Embryonic facial prominence (tissue), 1 donor: ENCODE data around the gene TAOK2.
"Not testable (repeated sequence)": the region's sequence is repeated elsewhere in the genome, so short reads cannot be mapped to it uniquely, and the experiment has no call there.

Source experiments
- DNase-seq: peaks from one replicate; pipeline ENCODE4 v3.0.0-alpha.2; 2016; ENCODE audit errors: extremely low spot score

The TAOK2 gene

GRCh38 chr16:29973384-29974246 is at the start of gene TAOK2:
Gene TAOK2 (plus strand): TSS chr16:29973868. CDS start chr16:29977773, 3,905 bp downstream.
- DNase-seq = peak; percentile 97

- no peak for DNase-seq
Observed at GRCh38 chr16:29925105-29925756, 48.4 kb upstream of the TAOK2 start.

GRCh38 chr16:29925781-29926710 is 47.6 kb upstream of the TAOK2 start, which contains the start of gene KCTD13:
Gene KCTD13 (minus strand): TSS chr16:29926226. CDS start chr16:29926033, 193 bp downstream.
- DNase-seq = peak; percentile 76

DNA sequence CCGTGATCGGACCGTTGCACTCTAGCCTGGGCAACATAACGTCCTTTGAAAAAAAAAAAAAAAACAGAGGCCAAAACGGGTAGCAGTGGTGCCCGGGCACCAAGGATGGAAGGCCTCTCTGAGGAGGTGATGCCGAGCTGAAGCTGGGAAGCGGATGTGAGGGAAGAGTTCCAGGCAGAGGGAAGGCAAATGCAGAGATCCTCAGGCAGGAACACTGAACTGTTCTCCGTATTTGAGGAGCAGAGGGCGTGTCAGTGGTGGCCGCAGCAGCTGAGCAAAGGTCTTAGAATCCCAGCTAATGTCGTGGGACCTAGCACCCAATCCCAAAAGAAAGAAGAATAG is 47.0 kb upstream of the TAOK2 start:
- DNase-seq = no peak

- DNase-seq = no peak
Observed at GRCh38 chr16:29927070-29927905, 46.4 kb upstream of the TAOK2 start.

DNA sequence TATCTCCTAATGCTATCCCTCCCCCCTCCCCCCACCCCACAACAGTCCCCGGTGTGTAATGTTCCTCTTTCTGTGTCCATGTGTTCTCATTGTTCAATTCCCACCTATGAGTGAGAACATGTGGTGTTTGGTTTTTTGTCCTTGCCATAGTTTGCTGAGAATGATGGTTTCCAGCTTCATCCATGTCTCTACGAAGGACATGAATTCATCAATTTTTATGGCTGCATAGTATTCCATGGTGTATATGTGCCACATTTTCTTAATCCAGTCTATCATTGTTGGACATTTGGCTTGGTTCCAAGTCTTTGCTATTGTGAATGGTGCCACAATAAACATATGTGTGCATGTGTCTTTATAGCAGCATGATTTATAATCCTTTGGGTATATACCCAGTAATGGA is 41.9 kb upstream of the TAOK2 start:
- not testable (repeated sequence) for DNase-seq

DNA sequence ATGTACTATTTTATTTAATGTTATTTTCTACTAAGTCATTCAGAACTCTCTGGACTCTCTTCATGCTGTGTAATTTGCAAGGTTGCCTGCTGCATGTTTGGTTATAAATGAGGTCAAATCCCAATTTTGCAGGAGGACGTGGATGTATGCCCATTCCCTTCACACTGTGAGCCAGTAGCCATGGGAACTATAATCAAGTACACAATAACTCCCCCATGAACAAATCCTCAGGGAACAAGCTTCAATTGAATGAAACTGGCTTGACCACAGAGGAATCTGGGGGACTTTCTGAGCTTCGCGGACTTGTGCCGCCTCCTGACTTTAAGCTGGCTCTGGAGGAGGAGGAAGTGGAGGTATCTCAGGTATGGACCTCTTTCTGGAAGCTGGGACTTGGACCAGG is 33.0 kb upstream of the TAOK2 start:
- no peak for DNase-seq

DNA sequence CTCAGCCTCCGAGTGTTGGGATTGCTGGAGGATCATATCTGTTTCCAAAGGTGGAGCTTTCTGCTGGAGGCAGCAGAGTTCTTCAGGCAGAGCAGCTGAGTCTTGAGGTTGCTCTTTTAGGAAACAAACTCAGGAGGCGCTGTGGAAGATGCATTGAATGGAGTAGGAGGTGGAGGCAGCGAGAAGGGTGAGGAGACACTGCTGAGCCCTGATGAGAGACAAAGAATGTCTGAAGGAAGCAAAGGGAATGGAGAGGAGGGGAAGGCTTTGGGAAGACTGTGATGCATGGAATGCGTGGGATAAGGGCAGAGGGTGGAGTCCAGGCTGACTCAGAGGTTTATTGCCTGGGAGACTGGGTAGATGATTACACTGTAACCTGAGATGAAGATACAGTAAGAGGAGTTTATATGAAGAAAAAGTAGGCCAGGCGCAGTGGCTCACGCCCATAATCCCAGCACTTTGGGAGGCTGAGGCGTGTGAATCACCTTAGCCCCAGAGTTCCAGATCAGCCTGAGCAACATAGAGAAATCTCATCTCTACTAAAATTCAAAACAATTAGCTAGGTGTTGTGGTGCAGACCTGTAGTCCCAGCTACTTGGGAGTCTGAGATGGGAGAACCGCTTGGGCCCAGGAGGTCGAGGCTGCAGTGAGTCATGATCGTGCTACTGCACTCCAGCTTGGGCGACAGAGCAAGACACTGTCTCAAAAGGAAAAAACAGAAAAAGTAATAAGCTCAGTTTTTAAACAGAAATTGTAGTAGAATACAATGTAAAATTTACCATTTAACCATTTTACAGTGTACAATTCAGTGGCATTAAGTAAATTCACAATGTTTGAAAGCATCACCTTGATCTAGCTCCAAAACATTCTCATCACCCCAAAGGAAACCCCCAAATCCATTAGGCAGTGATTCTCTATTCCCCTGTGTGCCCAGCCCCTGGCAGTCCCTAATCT is 29.5 kb upstream of the TAOK2 start:
- DNase-seq = peak; percentile 40

GRCh38 chr16:29947897-29948296 is 25.8 kb upstream of the TAOK2 start:
- DNase-seq = no peak

DNA sequence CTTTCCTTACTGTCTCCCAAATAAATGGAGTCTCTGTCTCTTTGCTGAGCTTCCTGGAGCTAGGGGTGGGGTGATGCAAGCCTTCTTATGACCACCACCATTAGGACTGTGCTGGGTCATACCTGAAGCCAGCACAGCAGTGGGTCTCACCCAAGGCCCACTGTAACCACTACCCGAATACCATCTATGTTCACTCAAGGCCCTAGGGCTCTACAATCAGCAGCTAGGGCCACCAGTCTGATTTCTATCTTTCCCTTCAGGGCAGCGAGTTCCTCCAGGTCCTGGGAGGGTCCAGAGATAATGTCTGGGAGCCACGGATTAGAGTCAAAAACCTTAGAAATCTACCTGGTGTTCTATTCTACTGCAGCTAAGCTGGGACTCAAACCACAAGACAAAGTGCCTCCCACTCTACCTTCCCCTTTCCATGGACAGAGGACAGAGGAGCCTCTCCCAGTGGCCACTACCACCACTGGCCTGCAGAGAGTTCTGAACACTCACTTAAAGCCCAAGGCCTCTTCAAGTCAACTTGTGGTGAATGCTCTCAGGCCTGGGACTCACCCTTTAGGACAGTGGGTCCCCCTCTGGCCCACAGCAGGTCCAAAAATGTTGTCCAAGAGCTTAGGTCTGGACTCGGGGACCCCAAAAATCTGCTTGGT is 22.7 kb upstream of the TAOK2 start:
- no peak for DNase-seq

DNA sequence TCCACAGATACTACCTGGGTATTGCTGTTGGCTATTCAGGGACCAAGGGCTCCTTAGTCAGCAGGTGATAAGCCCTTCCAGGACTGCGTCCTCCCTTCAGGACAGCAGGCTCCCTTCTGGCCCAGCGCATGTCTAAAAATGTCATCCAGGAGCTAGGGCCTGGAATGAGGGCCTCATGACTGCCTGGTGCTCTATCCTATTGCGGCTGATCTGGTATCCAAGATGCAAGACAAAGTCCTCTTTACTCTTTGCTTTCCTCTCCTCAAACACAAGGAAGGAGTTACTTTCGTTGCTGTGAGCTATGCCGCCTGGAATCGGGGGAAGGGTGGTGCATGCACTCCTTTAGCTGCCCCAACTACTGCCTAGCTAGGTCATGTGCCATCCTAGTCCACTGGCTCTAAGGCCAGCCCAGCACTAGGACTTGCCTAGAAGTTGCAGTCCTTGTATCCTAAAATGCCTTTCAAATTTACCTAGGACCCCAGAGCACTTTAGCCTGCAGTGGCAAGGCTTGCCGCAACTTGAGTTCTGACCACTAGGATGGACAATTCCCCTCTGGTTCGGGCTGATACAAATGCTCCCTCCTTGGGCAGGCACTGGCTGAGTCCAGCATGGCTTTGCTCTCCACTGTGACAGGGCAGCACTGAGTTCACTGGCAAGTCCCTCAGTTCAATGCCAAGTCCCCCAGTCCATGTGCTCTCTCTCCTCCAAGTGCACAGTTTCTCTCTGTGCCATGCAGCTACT is 21.9 kb upstream of the TAOK2 start:
- no peak for DNase-seq

DNA sequence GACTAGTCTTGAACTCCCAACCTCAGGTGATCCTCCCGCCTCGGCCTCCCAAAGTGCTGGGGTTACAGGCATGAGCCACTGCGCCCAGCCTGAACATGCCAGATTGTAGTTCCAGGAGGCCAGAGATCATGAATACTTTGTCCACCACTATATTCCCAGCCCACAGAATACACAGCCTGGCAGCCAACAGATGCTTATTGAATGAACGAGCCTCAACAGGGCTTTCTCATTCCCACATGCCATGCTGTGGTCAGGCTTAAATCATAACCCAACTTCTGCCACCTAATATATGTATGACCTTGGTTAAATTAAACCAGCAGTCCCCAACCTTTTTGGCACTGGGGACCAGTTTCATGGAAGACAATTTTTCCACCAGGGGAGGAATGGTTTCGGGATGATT is 14.9 kb upstream of the TAOK2 start:
- DNase-seq = no peak

GRCh38 chr16:29959293-29959692 is 14.4 kb upstream of the TAOK2 start:
- DNase-seq = no peak

GRCh38 chr16:29959821-29960220 is 13.8 kb upstream of the TAOK2 start:
- not testable (repeated sequence) for DNase-seq

DNA sequence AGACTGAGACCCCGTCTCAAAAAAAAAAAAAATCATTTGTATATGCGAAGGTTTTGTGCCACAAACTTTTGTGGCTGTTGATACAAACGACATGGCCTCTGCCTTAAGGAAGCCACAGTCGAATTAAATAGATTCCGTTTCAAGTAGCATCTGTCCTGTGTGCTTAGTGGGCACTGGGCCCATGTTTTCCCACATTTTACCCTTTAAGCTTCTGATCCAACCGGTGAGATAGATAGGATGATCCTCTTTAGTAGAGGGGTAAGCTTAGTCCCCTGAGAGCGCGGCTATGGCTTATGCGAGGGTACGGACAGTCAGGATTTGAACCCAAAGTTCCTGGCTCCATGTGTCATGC is 12.6 kb upstream of the TAOK2 start:
- DNase-seq = no peak

DNA sequence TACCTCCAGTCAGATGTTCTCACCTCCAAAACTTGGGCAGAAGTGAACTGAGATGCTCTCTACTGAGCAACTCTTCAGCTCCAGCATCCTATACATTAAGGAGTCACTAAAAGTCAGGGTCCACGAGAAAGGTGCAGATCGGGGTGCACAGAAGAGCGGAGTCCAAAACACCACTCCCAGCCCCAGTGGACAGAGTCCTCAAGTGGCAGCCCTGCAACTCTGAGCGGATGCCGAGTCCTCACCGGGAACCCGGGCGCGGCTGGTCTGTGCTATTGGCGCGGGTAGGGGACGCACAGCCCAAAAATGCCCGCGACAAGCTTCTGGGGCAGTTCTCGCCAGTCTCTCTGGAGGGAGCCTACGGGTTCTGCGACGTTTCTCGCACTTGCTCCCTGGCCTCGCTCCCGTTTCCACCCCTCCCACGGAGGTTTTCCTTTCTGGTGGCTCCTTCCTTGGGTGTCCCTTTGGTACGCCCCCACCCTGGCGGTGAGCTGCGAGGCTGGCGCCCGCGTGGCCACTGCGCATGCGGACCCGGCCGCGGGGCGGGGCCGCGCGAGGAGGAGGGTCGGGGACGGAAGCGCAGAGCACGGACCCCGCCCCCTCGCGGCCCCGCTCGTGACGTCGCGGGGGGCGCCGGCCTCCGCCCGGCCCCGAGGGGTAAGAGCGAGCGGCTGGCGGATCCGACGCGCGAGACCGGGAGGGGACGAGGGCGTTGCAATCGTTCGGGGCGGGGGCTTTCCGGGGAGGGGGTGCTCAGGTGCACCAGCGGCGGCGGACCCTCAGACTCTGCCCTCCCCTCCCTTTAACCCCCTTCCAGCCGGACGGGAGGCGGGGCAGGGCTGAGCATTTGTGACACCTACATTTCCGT is 12.0 kb upstream of the TAOK2 start, which contains the start of gene TMEM219:
Gene TMEM219, plus strand, starts transcription at position 601 of the 865 bp plus-strand sequence. CDS start 1,065 bp downstream, outside the sequence.
- DNase-seq = peak; percentile 67

DNA sequence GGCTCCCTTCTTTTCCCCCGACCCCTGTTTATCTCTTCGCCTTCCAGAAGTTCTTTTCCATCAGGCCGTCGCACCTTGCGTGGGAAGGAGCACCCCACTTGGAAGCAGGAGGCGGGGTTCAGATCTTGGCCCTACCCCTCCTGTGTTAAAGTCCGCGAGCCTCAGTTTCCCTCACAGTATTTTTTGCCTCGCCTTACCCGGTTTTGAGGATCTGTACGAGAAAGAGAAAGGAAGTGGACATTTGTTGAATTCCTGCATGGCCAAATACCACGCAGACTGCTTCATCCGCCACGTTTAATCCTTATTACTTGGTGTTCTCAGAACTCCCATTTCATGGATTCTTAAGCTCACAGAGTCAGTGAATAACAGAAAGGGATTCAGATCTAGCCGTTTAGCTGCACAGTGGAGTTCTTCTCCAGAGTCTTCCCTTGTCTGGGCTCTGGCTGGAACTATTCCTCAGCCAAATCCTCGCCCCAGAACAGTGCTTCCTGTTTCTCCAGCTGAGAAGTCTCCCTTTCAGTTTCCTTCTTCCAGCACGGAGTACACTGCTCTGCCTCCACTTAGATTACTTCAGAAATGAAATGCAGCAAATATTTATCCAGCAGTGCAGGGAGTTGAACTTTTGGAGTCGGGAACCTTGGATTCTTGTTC is 11.2 kb upstream of the TAOK2 start:
- DNase-seq = no peak
